ENCODE results near the gene NSDHL. TPM values are rescaled to one million over a fixed set of nuclear protein-coding genes. Genes with fewer than 3 reads are reported as not detected.

Gene NSDHL
- total RNA-seq, 1 donor, result 15.9 TPM

- Histone ChIP-seq H3K27me3 (ENCODE audit: insufficient read depth, low read length) (peaks cover 4% of the 10 kb centered on the region), H3K9me3 (ENCODE audit: low read depth, low read length) (no peaks in the 10 kb centered on the region), H3K4me1 (ENCODE audit: insufficient read depth, low read length) (no peaks in the 10 kb centered on the region), H3K79me2 (ENCODE audit: insufficient read depth, low read length) (no peaks in the 10 kb centered on the region), H3K36me3 (ENCODE audit: insufficient read depth, low read length) (no peaks in the 10 kb centered on the region), H3K4me2 (ENCODE audit: insufficient read depth, low read length) (no peak overlapping the region), H3K27ac (ENCODE audit: low read depth, low read length) (no peak overlapping the region), H2AFZ (ENCODE audit: low read length) (no peak overlapping the region), H4K20me1 (ENCODE audit: insufficient read depth, low read length) (no peaks in the 10 kb centered on the region), H3K4me3 (ENCODE audit: insufficient read depth, low read length) (no peak overlapping the region)
- DNase-seq (ENCODE audit: insufficient read length, low spot score, missing footprints), result no peak
- TF ChIP-seq CTCF (IDR thresholded peaks at IDR 0.05; ENCODE audit: extremely low read depth, low read depth, low read length), result no peak
Observed at GRCh38 chrX:152872522-152872921, 41.7 kb downstream of the NSDHL start.

GRCh38 chrX:152873361-152873760 is 42.5 kb downstream of the NSDHL start:
- peaks cover 4% of the 10 kb centered on the region for H3K27me3 ChIP-seq (ENCODE audit: insufficient read depth, low read length)
- no peak overlapping the region for H3K4me2 ChIP-seq (ENCODE audit: insufficient read depth, low read length)
- no peak overlapping the region for H3K27ac ChIP-seq (ENCODE audit: low read depth, low read length)
- DNase-seq (ENCODE audit: insufficient read length, low spot score, missing footprints), result no peak
- H3K79me2 ChIP-seq (ENCODE audit: insufficient read depth, low read length), result no peaks in the 10 kb centered on the region
- no peaks in the 10 kb centered on the region for H3K4me1 ChIP-seq (ENCODE audit: insufficient read depth, low read length)
- no peaks in the 10 kb centered on the region for H3K36me3 ChIP-seq (ENCODE audit: insufficient read depth, low read length)
- H4K20me1 ChIP-seq (ENCODE audit: insufficient read depth, low read length), result no peaks in the 10 kb centered on the region
- no peak overlapping the region for H3K4me3 ChIP-seq (ENCODE audit: insufficient read depth, low read length)
- no peaks in the 10 kb centered on the region for H3K9me3 ChIP-seq (ENCODE audit: low read depth, low read length)
- no peak for TF ChIP-seq CTCF (IDR thresholded peaks at IDR 0.05; ENCODE audit: extremely low read depth, low read depth, low read length)
- no peak overlapping the region for H2AFZ ChIP-seq (ENCODE audit: low read length)

- no peaks in the 10 kb centered on the region for H4K20me1 ChIP-seq (ENCODE audit: insufficient read depth, low read length)
- H3K4me3 ChIP-seq (ENCODE audit: insufficient read depth, low read length), result no peak overlapping the region
- TF ChIP-seq CTCF (IDR thresholded peaks at IDR 0.05; ENCODE audit: extremely low read depth, low read depth, low read length), result no peak
- H3K27me3 ChIP-seq (ENCODE audit: insufficient read depth, low read length), result peaks cover 4% of the 10 kb centered on the region
- no peaks in the 10 kb centered on the region for H3K79me2 ChIP-seq (ENCODE audit: insufficient read depth, low read length)
- no peak for DNase-seq (ENCODE audit: insufficient read length, low spot score, missing footprints)
- H3K4me1 ChIP-seq (ENCODE audit: insufficient read depth, low read length), result no peaks in the 10 kb centered on the region
- H3K4me2 ChIP-seq (ENCODE audit: insufficient read depth, low read length), result no peak overlapping the region
- no peaks in the 10 kb centered on the region for H3K36me3 ChIP-seq (ENCODE audit: insufficient read depth, low read length)
- no peak overlapping the region for H3K27ac ChIP-seq (ENCODE audit: low read depth, low read length)
- no peak overlapping the region for H2AFZ ChIP-seq (ENCODE audit: low read length)
- H3K9me3 ChIP-seq (ENCODE audit: low read depth, low read length), result no peaks in the 10 kb centered on the region
Observed at GRCh38 chrX:152876931-152877840, 46.3 kb downstream of the NSDHL start.

GRCh38 chrX:152878976-152879755 is 48.3 kb downstream of the NSDHL start:
- Histone ChIP-seq H3K36me3 (ENCODE audit: insufficient read depth, low read length) (no peaks in the 10 kb centered on the region), H3K9me3 (ENCODE audit: low read depth, low read length) (no peaks in the 10 kb centered on the region), H3K27ac (ENCODE audit: low read depth, low read length) (no peak overlapping the region), H2AFZ (ENCODE audit: low read length) (no peak overlapping the region), H4K20me1 (ENCODE audit: insufficient read depth, low read length) (no peaks in the 10 kb centered on the region), H3K27me3 (ENCODE audit: insufficient read depth, low read length) (peaks cover 4% of the 10 kb centered on the region), H3K4me2 (ENCODE audit: insufficient read depth, low read length) (no peak overlapping the region), H3K4me3 (ENCODE audit: insufficient read depth, low read length) (no peak overlapping the region), H3K79me2 (ENCODE audit: insufficient read depth, low read length) (no peaks in the 10 kb centered on the region), H3K4me1 (ENCODE audit: insufficient read depth, low read length) (no peaks in the 10 kb centered on the region)
- no peak for DNase-seq (ENCODE audit: insufficient read length, low spot score, missing footprints)
- no peak for TF ChIP-seq CTCF (IDR thresholded peaks at IDR 0.05; ENCODE audit: extremely low read depth, low read depth, low read length)

All from osteoblast (primary cell).